Stimulated activated CD8-positive, alpha-beta memory T cell treated with anti-CD3 and anti-CD28 coated beads, Interleukin-2, amount 100 ng/mL, for 1 hour (primary cell): Measurements from ENCODE around the gene FIGNL1.

Experiments
- DNase-seq, 2 donors: peaks; one replicate each; pipeline ENCODE4 v3.0.0-alpha.2; 2020; ENCODE audit warnings: low read depth in 2 of 2

FIGNL1 gene

GRCh38 chr7:50427518-50427917 is 22.6 kb downstream of the FIGNL1 start:
- DNase-seq = no peak

DNA sequence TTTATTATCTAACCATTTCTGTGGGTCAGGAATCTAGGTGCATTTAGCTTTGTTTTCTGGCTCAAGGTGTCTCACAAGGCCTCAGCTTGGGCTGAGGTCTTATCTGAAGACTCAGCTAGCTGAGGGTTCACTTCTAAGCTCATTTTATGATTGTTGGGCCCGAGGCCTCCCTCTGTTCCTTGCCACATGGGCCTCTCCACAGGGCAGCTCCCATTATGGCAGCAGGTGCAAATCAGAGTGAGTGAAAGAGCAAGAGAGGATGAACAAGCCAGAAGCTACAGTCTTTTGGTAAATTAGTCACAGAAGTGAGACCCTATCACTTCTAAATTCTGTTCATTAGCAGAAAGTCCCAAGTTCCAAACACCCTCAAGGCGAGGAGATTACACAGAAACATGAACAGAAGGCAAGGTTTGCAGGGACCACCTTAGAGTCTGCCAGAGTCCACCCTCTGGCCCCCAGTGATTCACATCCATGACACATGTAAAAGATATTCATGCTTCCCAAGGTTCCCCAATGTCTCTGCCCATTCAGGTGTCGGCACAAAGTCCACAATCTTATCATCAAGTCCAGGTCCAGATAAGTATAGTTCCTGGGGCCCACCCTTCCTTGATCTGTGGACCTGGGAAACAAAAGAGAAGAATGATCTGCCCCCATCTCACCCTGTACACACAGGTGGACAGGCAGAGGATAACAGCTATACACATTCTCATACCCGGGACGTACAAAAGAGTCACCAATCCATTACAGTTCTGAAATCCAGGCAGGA is 23.7 kb downstream of the FIGNL1 start:
- DNase-seq = no peak

DNA sequence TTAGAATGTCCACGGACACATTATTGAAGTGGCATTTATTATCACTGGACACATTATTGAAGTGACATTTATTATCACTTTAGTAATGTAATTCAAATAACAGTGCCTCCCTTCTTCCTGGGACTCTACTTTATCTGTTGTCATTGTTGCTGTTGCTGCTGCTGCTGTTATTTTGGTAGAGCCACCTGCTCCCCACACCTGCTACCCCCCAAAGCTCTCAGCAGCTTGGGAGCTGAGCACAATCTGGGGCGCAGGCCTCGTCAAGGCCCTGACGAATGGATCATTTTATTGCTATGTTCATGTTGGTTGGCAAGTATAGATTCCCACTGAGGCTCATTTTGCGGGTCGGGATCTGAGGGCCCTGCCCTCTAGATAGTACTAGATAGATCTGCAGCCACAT is 24.8 kb downstream of the FIGNL1 start:
- no peak for DNase-seq

- no peak for DNase-seq
Observed at GRCh38 chr7:50423860-50424259, 26.3 kb downstream of the FIGNL1 start.

GRCh38 chr7:50422858-50423257 is 27.3 kb downstream of the FIGNL1 start:
- no peak for DNase-seq

- no peak for DNase-seq
Observed at GRCh38 chr7:50421043-50421442, 29.1 kb downstream of the FIGNL1 start.

DNA sequence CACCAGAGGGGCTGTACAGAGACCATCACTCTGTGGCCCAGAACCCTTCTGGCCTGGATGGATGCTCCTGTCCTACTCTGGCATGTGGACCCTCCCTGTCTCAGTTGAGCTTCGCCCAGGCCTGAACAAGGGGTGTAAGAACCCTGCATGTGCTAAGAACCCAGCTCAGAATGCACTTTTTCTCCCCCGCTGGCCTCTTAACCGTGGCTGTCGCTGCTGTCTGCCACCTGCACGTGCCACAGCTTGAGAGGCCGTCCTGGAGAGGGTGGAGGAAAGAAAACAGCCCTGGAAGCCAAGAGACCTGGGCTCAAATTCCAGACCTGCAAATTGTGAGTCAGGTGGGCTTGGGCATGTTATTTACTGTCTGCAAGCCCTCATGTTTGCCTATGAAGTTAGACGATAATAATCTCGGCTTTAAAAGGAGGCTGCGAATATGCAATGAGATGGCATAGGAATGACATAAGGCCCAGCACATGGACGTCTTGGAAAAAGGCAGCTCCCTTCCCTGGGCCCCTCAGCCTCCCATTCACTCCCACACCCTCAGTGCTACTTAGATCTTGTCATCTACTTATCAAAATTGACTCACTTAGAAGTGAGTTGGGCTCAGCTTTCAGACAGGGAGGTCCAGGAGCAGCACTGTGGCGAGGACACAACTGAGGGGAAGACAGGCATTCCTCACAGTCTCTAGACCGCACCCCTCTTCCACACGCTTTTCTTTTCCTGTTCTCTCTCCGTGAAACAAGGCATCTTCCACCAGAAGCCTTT is 31.4 kb downstream of the FIGNL1 start:
- DNase-seq = no peak

GRCh38 chr7:50418086-50418515 is 32.0 kb downstream of the FIGNL1 start:
- peak; percentile 38 to 40 for DNase-seq

DNA sequence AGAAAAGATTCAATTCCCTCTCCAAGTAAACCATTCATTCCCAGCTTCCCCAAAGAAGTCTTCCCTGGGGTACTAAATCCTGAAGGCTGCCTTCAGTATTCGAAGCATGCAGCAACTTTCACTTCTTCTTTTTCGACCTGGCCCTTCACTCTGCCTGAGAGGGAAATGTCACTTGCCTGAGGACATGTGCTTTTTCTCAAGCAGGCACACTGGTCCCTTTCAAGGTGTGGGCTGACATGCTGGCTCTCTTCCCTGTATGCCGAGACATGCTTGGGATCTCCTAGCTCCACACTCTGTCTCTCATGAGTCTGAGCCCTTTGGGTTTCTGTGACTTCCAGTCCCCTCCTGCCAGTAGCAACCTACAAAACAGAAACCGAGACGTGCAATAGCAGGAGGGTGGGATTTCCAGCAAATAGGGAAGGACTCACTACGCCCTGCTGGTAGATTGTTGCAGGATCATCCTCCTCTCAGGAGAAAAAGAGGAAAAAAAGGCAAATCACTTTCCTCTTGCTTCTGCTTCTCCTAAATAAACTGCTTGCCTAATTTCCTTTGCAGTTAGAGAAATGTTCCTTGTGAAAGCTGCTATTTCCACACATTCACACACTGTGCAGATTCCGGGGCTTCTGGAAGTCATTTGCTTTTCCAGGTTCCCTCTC is 33.5 kb downstream of the FIGNL1 start:
- no peak for DNase-seq

GRCh38 chr7:50415844-50416364 is 34.2 kb downstream of the FIGNL1 start:
- no peak for DNase-seq

GRCh38 chr7:50413561-50413960 is 36.6 kb downstream of the FIGNL1 start:
- DNase-seq = no peak

DNA sequence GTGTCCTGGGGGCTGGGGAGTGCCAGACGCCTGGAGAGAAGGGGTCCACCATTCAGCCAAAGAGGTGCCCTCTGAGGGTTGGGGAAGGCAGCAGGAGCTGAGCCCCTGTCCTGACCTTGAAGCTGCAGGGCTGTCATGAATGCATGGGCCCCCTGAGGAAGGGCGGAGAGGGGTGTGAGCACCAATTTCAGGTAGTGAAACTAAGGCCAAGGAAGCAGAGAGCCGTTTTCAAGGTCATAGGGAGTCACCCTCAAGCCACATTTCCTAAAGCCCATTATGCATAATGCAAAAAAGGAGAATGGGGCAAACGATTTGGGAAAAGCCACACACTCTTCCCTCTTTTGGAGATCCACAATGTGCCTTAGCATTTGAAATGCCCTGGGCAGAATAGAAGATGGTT is 37.2 kb downstream of the FIGNL1 start:
- DNase-seq = no peak

DNA sequence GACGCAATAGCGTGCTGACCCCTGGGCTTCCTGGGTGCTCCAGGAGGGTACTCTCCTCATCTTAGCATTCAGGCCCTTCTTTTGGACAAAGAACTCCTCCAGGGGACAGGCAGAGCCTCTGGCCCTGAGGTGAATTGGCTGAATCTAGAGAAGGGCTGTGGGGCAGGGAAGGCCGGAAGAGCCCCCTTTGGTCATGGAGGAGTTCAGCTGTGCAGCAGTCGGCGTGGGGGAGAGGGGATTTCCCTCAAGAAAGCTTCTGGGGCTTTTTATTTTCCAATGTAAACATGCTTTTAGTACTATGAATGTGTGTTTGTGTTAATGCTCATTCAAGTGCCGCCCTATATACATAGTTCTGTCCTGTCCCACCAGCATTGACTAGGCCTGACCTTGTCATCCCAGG is 38.8 kb downstream of the FIGNL1 start:
- DNase-seq = no peak

- no peak for DNase-seq
Observed at GRCh38 chr7:50409856-50410745, 40.0 kb downstream of the FIGNL1 start.

DNA sequence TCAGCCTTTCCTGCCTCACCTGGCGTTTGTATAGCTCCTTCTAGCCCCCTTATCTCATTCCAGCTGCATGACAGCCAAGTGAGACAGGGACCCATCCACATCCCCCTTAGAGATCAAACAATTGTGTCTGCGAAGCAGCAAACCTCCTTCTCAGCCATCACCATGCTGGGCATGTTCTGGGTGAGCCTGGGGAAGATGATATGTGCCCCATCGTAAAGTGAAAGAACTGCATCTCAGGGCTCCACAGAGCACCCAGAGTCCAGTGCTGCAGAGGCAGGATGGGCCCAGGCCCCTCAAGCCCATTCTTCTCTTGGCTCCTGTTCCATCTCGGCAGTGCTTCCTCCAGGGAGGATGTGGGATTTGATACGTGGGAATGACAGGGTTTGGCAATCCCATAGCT is 43.2 kb downstream of the FIGNL1 start:
- DNase-seq = no peak

DNA sequence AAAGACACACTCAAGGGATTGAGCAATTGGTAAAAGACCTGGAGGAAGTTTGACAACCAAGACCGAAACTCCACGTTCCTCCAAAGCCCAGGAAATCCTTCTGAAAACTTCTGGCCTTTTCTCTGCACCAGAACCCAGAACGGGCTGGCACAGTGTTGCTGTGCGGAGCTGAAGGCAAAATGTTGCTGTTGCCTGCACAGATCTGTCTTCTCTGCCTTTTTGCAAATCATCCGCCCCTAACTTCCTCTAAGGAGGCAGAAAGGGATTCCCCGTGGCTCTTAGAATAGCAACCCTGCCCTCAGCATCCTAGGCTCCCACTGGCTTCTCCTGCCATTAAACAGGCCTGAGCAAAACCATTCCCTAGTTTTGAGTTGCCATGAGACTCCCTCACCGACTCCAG is 44.9 kb downstream of the FIGNL1 start:
- no peak for DNase-seq

GRCh38 chr7:50404392-50404791 is 45.8 kb downstream of the FIGNL1 start:
- no peak for DNase-seq

GRCh38 chr7:50400114-50400513 is 50.0 kb downstream of the FIGNL1 start:
- DNase-seq = no peak

DNA sequence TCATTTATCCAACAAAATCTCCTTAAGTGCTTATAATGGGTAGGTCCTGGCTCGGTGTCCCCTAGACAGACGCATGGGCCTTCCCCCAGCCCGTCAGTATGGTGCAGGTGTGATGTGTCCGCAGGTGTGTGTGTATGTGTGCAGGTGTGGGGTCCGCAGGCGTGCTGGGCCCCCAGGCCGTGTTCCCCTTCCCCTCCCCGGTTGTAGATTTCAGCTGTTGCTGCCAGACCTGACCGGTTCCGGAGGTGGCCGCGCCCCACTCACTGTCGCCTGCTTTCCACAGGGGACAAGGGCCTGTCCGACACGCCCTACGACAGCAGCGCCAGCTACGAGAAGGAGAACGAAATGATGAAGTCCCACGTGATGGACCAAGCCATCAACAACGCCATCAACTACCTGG is 50.5 kb downstream of the FIGNL1 start:
- no peak for DNase-seq

DNA sequence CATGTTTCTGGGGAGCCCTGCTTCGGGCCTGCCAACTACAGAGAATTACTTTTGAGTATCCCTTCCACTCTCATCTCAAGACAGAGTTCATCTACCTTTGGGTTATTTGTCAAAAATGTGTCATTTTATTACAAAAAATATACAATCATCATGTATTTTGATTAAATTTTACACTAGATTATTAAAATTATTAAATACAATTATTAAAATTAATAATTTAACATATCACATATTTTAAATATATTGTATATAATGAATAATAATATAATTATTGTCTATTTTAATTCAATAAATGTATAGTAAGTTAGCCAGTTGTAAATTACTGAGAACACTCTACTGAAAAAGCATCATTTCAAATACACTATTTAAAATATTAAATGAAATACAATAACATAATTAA is 50.9 kb downstream of the FIGNL1 start:
- DNase-seq = no peak

DNA sequence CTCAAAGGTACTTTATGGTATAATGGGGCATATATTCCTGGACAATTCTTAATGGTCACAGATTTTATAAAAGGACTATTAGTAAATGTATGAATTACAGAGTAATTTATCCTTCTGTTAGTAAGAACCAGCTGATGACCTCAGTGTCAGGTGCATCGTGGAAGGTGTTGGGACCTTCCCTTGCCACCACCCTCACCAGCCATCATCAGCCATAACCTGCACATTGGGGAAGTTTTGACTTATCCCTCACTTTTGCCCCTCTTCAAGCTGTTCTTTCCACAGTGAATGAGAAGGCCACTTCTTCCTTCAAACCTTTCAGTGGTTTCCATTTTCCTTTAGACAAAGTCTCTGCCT is 52.2 kb downstream of the FIGNL1 start:
- no peak for DNase-seq
